BLaER1 treated with 17β-estradiol and CSF1 and Interleukin-3, amounts not matched to agents 10 nM and 100 nM (cell line): Measurements from ENCODE around the gene BRSK2.

Source experiments
- H3K27ac ChIP-seq, 11 experiments: shearing (Covaris generic); formaldehyde crosslinking; 2 replicates each; pipeline ENCODE4 v1.8.1; 2022
- H3K27me3 ChIP-seq, 11 experiments: shearing (Covaris generic); formaldehyde crosslinking; 2 replicates each; pipeline ENCODE4 v1.8.1; 2022
- H3K36me3 ChIP-seq, 11 experiments: shearing (Covaris generic); formaldehyde crosslinking; 2 replicates each; pipeline ENCODE4 v1.8.1; 2022
- H3K4me1 ChIP-seq, 10 experiments: shearing (Covaris generic); formaldehyde crosslinking; 2 replicates each; pipeline ENCODE4 v1.8.1; 2022
- H3K4me2 ChIP-seq, 11 experiments: shearing (Covaris generic); formaldehyde crosslinking; 2 replicates each; pipeline ENCODE4 v1.8.1; 2022
- H3K4me3 ChIP-seq, 10 experiments: shearing (Covaris generic); formaldehyde crosslinking; 2 replicates each; pipeline ENCODE4 v1.8.1; 2022
- H3K9ac ChIP-seq, 11 experiments: shearing (Covaris generic); formaldehyde crosslinking; 2 replicates each; pipeline ENCODE4 v1.8.1; 2022
- H3K9me3 ChIP-seq, 11 experiments: shearing (Covaris generic); formaldehyde crosslinking; replicated peaks in 1 of 11; 2 replicates each; pipeline ENCODE4 v1.8.1; 2022
- H4K20me1 ChIP-seq, 11 experiments: shearing (Covaris generic); formaldehyde crosslinking; 2 replicates each; pipeline ENCODE4 v1.8.1; 2022
- Cebpa-rat ChIP-seq, 11 experiments: shearing (Covaris generic); IDR thresholded peaks; 2 replicates each; pipeline ENCODE4 v1.8.1; 2022

BRSK2 gene

GRCh38 chr11:1359556-1359955 lies 30.2 kb upstream of the BRSK2 start:
- Histone ChIP-seq H3K4me1 (peaks cover 0 to 21% (median 20%) of the 10 kb centered on the region in 10 experiments; a peak in 15 of 20 replicates), H3K4me3 (no peak overlapping the region), H3K9ac (no peak overlapping the region), H3K36me3 (no peaks in the 10 kb centered on the region), H3K27ac (no peak overlapping the region), H3K9me3 (peaks cover under 1 to 10% (median 3%) of the 10 kb centered on the region in 11 experiments; a peak in 15 of 22 replicates), H3K4me2 (no peak overlapping the region), H3K27me3 (no peaks in the 10 kb centered on the region), H4K20me1 (no peaks in the 10 kb centered on the region)
- TF ChIP-seq Cebpa-rat (IDR thresholded peaks at IDR 0.05), result no peak

GRCh38 chr11:1360181-1360834 lies 29.4 kb upstream of the BRSK2 start:
- no peak for TF ChIP-seq Cebpa-rat (IDR thresholded peaks at IDR 0.05)
- H4K20me1 ChIP-seq, result no peaks in the 10 kb centered on the region
- H3K27me3 ChIP-seq, result no peaks in the 10 kb centered on the region; a peak in 1 of 22 replicates
- no peak overlapping the region for H3K27ac ChIP-seq
- H3K9me3 ChIP-seq, result peaks cover 8 to 18% (median 11%) of the 10 kb centered on the region in 11 experiments
- no peak overlapping the region for H3K4me3 ChIP-seq
- H3K36me3 ChIP-seq, result no peaks in the 10 kb centered on the region
- no peak overlapping the region for H3K9ac ChIP-seq
- no peak overlapping the region for H3K4me2 ChIP-seq
- peaks cover 0 to 21% (median 20%) of the 10 kb centered on the region in 10 experiments; a peak in 15 of 20 replicates for H3K4me1 ChIP-seq

DNA sequence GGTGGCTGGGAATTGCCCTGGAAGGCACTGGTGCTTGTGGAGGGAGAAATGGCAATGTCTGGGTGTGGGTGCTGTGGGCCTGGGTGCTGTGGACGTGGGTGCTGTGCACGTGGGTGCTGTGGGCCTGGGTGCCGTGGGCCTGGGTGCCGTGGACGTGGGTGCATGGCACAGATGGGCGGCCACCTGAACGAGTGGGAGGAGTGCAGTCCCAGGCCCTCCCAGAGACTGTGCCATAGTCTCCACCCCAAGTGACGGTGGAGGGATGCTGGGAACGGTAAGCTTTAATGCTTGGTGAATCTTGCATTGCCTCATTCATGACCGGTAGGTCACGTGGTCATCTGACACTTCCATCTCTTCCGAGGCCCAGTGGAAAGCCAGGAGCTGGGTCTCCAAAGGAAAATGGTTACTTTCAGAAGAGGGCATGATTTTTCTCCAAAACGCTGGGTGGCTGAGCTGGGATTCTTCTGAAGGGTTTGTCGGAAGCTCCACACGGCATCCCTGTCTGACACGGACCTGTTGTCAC lies 28.8 kb upstream of the BRSK2 start:
- Histone ChIP-seq H3K9ac (no peak overlapping the region), H3K4me1 (peaks cover 0 to 21% (median 20%) of the 10 kb centered on the region in 10 experiments; a peak in 15 of 20 replicates), H3K4me3 (no peak overlapping the region), H3K27ac (no peak overlapping the region), H3K27me3 (no peaks in the 10 kb centered on the region; a peak in 1 of 22 replicates), H3K9me3 (peaks cover 14 to 24% (median 17%) of the 10 kb centered on the region in 11 experiments), H3K36me3 (no peaks in the 10 kb centered on the region), H4K20me1 (no peaks in the 10 kb centered on the region), H3K4me2 (no peak overlapping the region)
- TF ChIP-seq Cebpa-rat (IDR thresholded peaks at IDR 0.05), result no peak

GRCh38 chr11:1361882-1362281 lies 27.9 kb upstream of the BRSK2 start:
- H3K9ac ChIP-seq, result no peak overlapping the region
- H3K4me2 ChIP-seq, result no peak overlapping the region
- H3K4me3 ChIP-seq, result no peak overlapping the region
- H3K36me3 ChIP-seq, result no peaks in the 10 kb centered on the region
- no peak overlapping the region for H3K27ac ChIP-seq
- no peak for TF ChIP-seq Cebpa-rat (IDR thresholded peaks at IDR 0.05)
- H3K27me3 ChIP-seq, result no peaks in the 10 kb centered on the region; a peak in 1 of 22 replicates
- peaks cover 24 to 33% (median 26%) of the 10 kb centered on the region in 11 experiments for H3K9me3 ChIP-seq
- H3K4me1 ChIP-seq, result peaks cover 0 to 21% (median 20%) of the 10 kb centered on the region in 10 experiments; a peak in 15 of 20 replicates
- H4K20me1 ChIP-seq, result no peaks in the 10 kb centered on the region

GRCh38 chr11:1367721-1368120 lies 22.0 kb upstream of the BRSK2 start:
- H3K4me1 ChIP-seq, result peaks cover 0 to 12% (median 8%) of the 10 kb centered on the region in 10 experiments; a peak in 15 of 20 replicates
- TF ChIP-seq Cebpa-rat (IDR thresholded peaks at IDR 0.05), result no peak
- peaks cover 37 to 49% (median 42%) of the 10 kb centered on the region in 11 experiments for H3K9me3 ChIP-seq
- no peak overlapping the region for H3K4me3 ChIP-seq
- no peak overlapping the region for H3K4me2 ChIP-seq
- no peaks in the 10 kb centered on the region; a peak in 2 of 22 replicates for H4K20me1 ChIP-seq
- no peak overlapping the region for H3K27ac ChIP-seq
- H3K36me3 ChIP-seq, result no peaks in the 10 kb centered on the region
- no peak overlapping the region for H3K9ac ChIP-seq
- H3K27me3 ChIP-seq, result no peaks in the 10 kb centered on the region; a peak in 1 of 22 replicates

GRCh38 chr11:1368216-1368615 lies 21.5 kb upstream of the BRSK2 start:
- Histone ChIP-seq H3K4me1 (peaks cover 0 to 7% (median 3%) of the 10 kb centered on the region in 10 experiments; a peak in 13 of 20 replicates), H3K27me3 (no peaks in the 10 kb centered on the region; a peak in 1 of 22 replicates), H3K9me3 (peaks cover 37 to 49% (median 42%) of the 10 kb centered on the region in 11 experiments), H4K20me1 (no peaks in the 10 kb centered on the region; a peak in 2 of 22 replicates), H3K4me2 (no peak overlapping the region), H3K4me3 (no peak overlapping the region), H3K36me3 (no peaks in the 10 kb centered on the region), H3K27ac (no peak overlapping the region), H3K9ac (no peak overlapping the region)
- TF ChIP-seq Cebpa-rat (IDR thresholded peaks at IDR 0.05), result no peak

- Histone ChIP-seq H3K4me3 (no peak overlapping the region), H4K20me1 (no peaks in the 10 kb centered on the region; a peak in 2 of 22 replicates), H3K27me3 (no peaks in the 10 kb centered on the region; a peak in 1 of 22 replicates), H3K4me1 (no peaks in the 10 kb centered on the region; a peak in 1 of 20 replicates), H3K27ac (no peak overlapping the region), H3K9ac (no peak overlapping the region), H3K36me3 (no peaks in the 10 kb centered on the region), H3K9me3 (peaks cover 37 to 45% (median 42%) of the 10 kb centered on the region in 11 experiments), H3K4me2 (no peak overlapping the region)
- no peak for TF ChIP-seq Cebpa-rat (IDR thresholded peaks at IDR 0.05)
Measured at GRCh38 chr11:1368966-1369365, 20.8 kb upstream of the BRSK2 start.

DNA sequence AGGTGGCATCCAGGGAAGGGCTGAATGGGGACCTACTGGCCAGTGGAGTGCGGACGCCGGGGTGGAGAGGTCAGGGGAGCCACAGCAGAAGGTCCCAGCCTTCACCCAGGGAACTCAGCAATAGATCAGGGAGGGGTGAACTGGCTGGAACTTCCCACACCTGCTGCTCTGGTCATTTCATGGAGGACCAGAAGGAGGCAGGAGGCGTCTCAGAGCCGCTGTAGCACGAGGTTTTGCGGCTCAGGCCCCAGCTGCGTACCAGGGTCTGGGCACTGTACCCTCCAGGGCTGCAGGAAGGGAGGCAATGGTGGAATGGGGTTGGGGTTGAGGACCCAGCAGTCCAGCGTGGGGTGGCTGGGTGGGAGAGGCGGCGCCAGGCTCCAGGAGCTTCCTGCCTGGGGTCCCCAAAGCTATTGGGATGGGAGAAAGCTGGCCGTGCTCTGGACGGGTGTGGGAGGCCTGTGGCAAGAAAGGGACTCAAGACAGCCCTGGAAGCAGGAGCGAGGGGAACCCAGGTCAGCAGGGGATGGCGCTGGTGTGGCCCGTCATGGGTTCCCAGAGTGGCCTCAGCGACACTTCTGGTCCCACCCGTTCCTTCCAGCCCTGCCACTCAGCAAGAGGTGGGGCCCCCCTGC lies 20.2 kb upstream of the BRSK2 start:
- H3K4me1 ChIP-seq, result no peaks in the 10 kb centered on the region; a peak in 1 of 20 replicates
- H3K9ac ChIP-seq, result no peak overlapping the region
- no peaks in the 10 kb centered on the region for H3K36me3 ChIP-seq
- H3K9me3 ChIP-seq, result peaks cover 35 to 41% (median 39%) of the 10 kb centered on the region in 11 experiments
- H3K4me3 ChIP-seq, result no peak overlapping the region
- no peak overlapping the region for H3K4me2 ChIP-seq
- H3K27ac ChIP-seq, result no peak overlapping the region
- no peaks in the 10 kb centered on the region; a peak in 1 of 22 replicates for H3K27me3 ChIP-seq
- H4K20me1 ChIP-seq, result no peaks in the 10 kb centered on the region; a peak in 2 of 22 replicates
- TF ChIP-seq Cebpa-rat (IDR thresholded peaks at IDR 0.05), result no peak
